BJ (cell line): ENCODE measurements around the gene POC1B. TPM values are rescaled to one million over a fixed set of nuclear protein-coding genes. Genes with fewer than 3 reads are reported as not detected.

Source experiments
- CTCF ChIA-PET: fragments of 350-600 bp; formaldehyde crosslinking; extraction: SDS; loops from one replicate; lab custom pipeline; 2021; ENCODE audit warnings: antibody characterized with exemption, inconsistent platforms; lab: Yijun Ruan, JAX
- POLR2A ChIA-PET: fragments of 300-600 bp; sonication (Branson Sonifier 250); formaldehyde crosslinking; extraction: SDS; loops from one replicate; lab custom pipeline; 2021; ENCODE audit warnings: antibody characterized with exemption; lab: Charles Lee
- DNase-seq: peaks from one replicate; pipeline ENCODE4 v3.0.0-alpha.2; 2011; ENCODE audit warnings: low read depth
- H3K27me3 ChIP-seq: 2 replicates; pipeline ENCODE4 v1.6.0; 2011; ENCODE audit warnings: low read length; ENCODE audit not compliant: control insufficient read depth, insufficient read depth
- H3K36me3 ChIP-seq: 2 replicates; pipeline ENCODE4 v1.5.1; 2011; ENCODE audit warnings: low read length; ENCODE audit not compliant: control insufficient read depth, insufficient read depth
- H3K4me3 ChIP-seq: 2 replicates; pipeline ENCODE4 v1.5.1; 2011; ENCODE audit warnings: low read depth, mild to moderate bottlenecking, control low read depth, low read length
- polyA plus RNA-seq: library from polyadenylated mRNA; depleted of rRNA; stranded (reverse); fragments of >200 nt; gene quantifications from 2 replicates; pipeline ENCODE4 v1.2.3, GENCODE V29; 2011
- TF ChIP-seq, protein P1 (sequence below): IDR thresholded peaks from 2 replicates; pipeline ENCODE4 v1.5.1; 2011; ENCODE audit warnings: low read depth, mild to moderate bottlenecking, control low read depth, inconsistent platforms, low read length, moderate library complexity; ENCODE audit not compliant: insufficient read depth

The POC1B gene
- polyA plus RNA-seq, 1 experiment = 6.7 TPM

DNA sequence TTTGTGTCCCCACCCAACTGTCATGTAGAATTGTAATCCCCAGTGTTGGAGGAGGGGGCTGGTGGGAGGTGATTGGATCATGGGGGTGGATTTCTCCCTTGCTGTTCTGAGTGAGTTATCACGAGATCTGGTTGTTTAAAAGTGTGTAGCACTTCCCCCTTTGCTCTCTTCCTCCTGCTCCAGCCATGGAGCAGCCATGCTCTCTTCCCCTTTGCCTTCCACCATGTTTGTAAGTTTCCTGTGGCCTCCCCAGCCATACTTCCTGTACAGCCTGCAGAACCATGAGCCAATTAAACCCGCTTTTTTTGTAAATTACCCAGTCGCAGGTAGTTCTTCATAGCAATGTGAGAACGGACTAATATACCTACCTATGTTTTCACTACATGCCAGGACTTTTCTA lies 2.6 kb upstream of the POC1B start:
- H3K4me3 ChIP-seq = no peak overlapping the region
- no peak for DNase-seq
- ChIA-PET CTCF (interaction anchor here (1.3 to 10.3 kb wide), 3 partner anchors 58 to 509 kb away, joined by 5 to 104 read pairs (median 81); no protein-coding TSS in a partner anchor), POLR2A (no interaction called here)
- no peaks in the 10 kb centered on the region for H3K36me3 ChIP-seq
- TF ChIP-seq, protein P1, sequence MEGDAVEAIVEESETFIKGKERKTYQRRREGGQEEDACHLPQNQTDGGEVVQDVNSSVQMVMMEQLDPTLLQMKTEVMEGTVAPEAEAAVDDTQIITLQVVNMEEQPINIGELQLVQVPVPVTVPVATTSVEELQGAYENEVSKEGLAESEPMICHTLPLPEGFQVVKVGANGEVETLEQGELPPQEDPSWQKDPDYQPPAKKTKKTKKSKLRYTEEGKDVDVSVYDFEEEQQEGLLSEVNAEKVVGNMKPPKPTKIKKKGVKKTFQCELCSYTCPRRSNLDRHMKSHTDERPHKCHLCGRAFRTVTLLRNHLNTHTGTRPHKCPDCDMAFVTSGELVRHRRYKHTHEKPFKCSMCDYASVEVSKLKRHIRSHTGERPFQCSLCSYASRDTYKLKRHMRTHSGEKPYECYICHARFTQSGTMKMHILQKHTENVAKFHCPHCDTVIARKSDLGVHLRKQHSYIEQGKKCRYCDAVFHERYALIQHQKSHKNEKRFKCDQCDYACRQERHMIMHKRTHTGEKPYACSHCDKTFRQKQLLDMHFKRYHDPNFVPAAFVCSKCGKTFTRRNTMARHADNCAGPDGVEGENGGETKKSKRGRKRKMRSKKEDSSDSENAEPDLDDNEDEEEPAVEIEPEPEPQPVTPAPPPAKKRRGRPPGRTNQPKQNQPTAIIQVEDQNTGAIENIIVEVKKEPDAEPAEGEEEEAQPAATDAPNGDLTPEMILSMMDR = no peak
- H3K27me3 ChIP-seq = no peaks in the 10 kb centered on the region

DNA sequence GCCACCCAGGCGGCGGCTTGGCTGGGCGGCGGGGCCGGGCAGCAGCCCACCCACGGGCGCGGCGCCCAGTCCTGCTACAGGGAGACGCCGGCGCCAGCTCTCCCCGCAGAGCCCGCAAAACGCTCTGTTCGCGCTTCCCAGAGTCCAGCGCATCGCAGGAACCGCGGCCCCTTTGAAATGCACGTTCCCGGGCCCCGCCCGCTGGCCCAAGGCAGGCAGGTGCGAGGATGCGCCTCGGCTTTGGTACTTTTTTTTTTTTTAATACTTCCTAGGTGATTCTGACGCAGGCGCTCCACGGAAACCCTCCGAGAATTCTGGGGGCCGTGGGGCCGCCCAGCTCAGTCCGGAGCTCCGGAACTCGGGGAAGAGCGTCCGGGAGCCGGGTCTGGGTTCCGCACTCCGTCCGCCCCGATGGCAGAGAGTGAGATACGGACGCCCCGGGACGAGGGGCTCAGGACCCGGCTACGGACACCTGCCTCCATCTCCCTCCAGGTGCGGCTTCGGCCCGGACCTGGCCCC lies 483 bp downstream of the POC1B start:
- peak overlapping the region; percentile 85 for H3K4me3 ChIP-seq
- H3K36me3 ChIP-seq = no peaks in the 10 kb centered on the region
- ChIA-PET CTCF (interaction anchor here (0.8 to 10.3 kb wide), 10 partner anchors 13 to 506 kb away, joined by 3 to 104 read pairs (median 4); no protein-coding TSS in a partner anchor), POLR2A (interaction anchor here (0.6 kb wide), 1 partner anchor 473 kb away, joined by 4 read pairs; no protein-coding TSS in a partner anchor)
- no peaks in the 10 kb centered on the region for H3K27me3 ChIP-seq
- no peak for DNase-seq
- TF ChIP-seq, protein P1 = no peak

DNA sequence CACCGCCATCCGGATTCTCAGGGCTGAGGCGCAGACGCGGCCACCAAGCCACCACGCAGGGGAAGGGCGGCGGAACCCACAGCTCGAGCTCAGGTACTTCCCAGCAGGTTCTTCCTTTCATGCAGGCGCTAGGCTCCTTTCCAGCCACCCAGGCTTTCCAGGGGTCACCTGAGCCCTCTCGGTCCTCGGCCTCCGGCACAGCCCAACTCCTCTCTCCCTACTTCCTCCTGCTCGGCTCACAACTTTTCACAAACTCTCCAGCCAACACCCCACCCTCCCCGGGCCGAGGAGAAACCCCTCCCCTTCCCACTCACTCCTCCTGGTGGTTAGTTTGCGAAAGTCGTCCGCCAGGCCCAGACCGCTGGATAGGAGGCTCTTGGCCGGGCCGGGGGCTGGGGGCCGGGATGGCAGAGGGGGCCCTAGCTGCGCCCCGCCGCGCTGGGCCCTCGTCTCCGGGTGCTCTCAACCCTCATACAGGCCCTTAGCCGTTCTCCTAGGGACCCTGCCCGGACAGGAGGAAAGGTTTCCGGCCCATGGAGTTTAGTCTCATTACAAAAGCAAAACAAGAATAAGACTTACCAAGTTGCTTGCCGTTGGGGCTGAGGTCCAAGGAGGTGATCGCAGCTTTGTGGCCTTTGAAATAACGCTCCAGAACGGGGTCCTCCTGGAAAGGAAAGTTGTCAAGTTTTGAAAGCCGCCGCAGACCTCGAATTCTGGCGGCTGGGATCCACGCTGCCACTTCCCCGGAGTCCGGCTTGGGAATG lies 1.1 kb downstream of the POC1B start, which contains the start of gene GALNT4:
Gene GALNT4, minus strand, starts transcription at position 256 of the 764 bp plus-strand sequence. Its CDS starts 247 bp downstream, at position 9.
- ChIA-PET CTCF (interaction anchor here (0.6 to 10.3 kb wide), 14 partner anchors 10 to 729 kb away, joined by 3 to 104 read pairs (median 4); no protein-coding TSS in a partner anchor), POLR2A (no interaction called here)
- Histone ChIP-seq H3K4me3 (peak within 1 kb of the TSS; percentile 85), H3K27me3 (no peaks in the 10 kb centered on the region), H3K36me3 (no peaks in the 10 kb centered on the region)
- DNase-seq = peak; percentile 39
- TF ChIP-seq, protein P1 = peak; percentile 81

DNA sequence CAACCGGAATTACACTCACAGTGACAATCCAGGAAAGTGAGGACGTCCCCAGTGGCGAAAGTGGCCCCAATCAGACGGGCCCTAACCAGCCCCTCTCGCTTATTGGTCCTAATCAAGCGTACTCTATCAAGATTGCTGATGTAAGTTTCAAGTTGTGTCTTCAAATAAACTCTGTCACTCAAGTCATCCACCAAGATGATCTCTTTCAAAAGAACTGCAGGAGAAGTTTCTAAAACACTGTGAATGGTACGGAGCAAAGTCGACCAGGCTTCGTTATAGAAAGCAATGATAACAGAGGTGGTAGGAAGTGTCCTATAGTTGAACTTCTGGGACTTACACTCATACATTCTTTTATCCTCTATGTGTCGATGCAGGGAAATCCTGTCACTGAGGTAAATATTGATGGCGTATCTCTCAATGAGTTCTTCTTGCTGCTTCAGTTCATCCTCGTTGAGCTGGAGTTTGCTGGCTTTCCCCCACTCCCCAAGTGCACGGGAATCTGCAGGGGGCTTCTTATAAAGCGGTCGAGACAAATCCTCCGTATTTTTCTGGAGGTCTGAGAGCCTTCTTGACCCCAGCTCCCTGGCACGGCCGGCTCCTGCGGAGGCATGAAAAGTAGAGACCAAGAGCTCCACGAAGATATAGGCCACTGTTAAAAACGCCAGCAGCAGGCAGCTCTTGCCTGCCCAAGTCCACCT lies 1.9 kb downstream of the POC1B start:
- H3K27me3 ChIP-seq = no peaks in the 10 kb centered on the region
- CTCF ChIA-PET = interaction anchor here (0.6 to 10.3 kb wide), 11 partner anchors 9 to 728 kb away, joined by 3 to 104 read pairs (median 5); no protein-coding TSS in a partner anchor
- DNase-seq = no peak
- peak overlapping the region; percentile 85 for H3K4me3 ChIP-seq
- no peaks in the 10 kb centered on the region for H3K36me3 ChIP-seq
- POLR2A ChIA-PET = no interaction called here
- TF ChIP-seq, protein P1 = no peak
